Omental fat pad (tissue), 4 donors: ENCODE measurements around the gene MPZL2. TPM values are rescaled to one million over a fixed set of nuclear protein-coding genes. Genes with fewer than 3 reads are reported as not detected.
"Not testable (repeated sequence)": the region's sequence is repeated elsewhere in the genome, so short reads cannot be mapped to it uniquely, and the experiment has no call there.

Source experiments
- ATAC-seq: fragments of 150-250 bp; one replicate; pipeline ENCODE4 v1.9.1; 2016; ENCODE audit warnings: mild to moderate bottlenecking, moderate library complexity; ENCODE audit not compliant: low FRiP score
- DNase-seq: peaks from one replicate; pipeline ENCODE4 v3.0.0-alpha.2; 2019; ENCODE audit warnings: low spot score
- total RNA-seq, 4 donors: library from RNA; depleted of rRNA; stranded (reverse); fragments of >200 nt; gene quantifications; one replicate each; pipeline ENCODE4 v1.1.0, GENCODE V29; 2016
- TF ChIP-seq, protein P1 (sequence below), 3 donors: fragments of 450-650 bp; IDR thresholded peaks; one replicate each; pipeline ENCODE4 v1.5.1; 2016 to 2017; ENCODE audit warnings: antibody characterized with exemption in 3 of 3, mild to moderate bottlenecking in 3 of 3, moderate library complexity in 2 of 3

Gene MPZL2
- total RNA-seq, result 10 to 100 TPM in 3 of 4 donors, 1 to 10 TPM in 1; 6.8 to 56.6 (median 33.6) TPM

- DNase-seq (no peak), ATAC-seq (peak; percentile 48)
- TF ChIP-seq, protein P1, sequence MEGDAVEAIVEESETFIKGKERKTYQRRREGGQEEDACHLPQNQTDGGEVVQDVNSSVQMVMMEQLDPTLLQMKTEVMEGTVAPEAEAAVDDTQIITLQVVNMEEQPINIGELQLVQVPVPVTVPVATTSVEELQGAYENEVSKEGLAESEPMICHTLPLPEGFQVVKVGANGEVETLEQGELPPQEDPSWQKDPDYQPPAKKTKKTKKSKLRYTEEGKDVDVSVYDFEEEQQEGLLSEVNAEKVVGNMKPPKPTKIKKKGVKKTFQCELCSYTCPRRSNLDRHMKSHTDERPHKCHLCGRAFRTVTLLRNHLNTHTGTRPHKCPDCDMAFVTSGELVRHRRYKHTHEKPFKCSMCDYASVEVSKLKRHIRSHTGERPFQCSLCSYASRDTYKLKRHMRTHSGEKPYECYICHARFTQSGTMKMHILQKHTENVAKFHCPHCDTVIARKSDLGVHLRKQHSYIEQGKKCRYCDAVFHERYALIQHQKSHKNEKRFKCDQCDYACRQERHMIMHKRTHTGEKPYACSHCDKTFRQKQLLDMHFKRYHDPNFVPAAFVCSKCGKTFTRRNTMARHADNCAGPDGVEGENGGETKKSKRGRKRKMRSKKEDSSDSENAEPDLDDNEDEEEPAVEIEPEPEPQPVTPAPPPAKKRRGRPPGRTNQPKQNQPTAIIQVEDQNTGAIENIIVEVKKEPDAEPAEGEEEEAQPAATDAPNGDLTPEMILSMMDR (IDR thresholded peaks at IDR 0.05), result no peak
Observed at GRCh38 chr11:118263695-118264568, at the start of gene MPZL2. Gene MPZL2, minus strand, starts transcription at chr11:118264297. Its CDS starts 144 bp downstream, at chr11:118264153.

- ATAC-seq, result no peak
- TF ChIP-seq, protein P1 (IDR thresholded peaks at IDR 0.05), result no peak
- DNase-seq, result no peak
Observed at GRCh38 chr11:118313242-118313641, 49.1 kb upstream of the MPZL2 start.

DNA sequence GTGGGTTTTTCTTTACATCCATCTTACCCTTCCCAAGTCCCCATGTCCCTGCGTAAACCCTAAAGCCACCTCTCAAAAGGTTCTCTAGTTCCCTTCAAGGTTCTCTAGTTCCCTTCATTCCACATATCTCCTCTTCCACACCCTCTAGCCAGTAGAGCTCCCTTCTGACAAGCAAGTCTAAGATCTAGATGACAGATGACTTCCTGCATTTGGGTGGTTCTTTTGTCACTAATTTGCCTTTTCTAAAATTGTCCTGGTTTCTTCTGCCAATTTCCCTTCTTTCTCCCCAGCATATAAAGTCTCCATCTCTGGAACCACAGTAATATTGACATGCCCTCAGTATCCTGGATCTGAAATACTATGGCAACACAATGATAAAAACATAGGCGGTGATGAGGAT, 48.2 kb upstream of the MPZL2 start:
- no peak for ATAC-seq
- DNase-seq, result no peak
- TF ChIP-seq, protein P1 (IDR thresholded peaks at IDR 0.05), result no peak

GRCh38 chr11:118311518-118311917, 47.4 kb upstream of the MPZL2 start:
- no peak for ATAC-seq
- DNase-seq, result no peak
- TF ChIP-seq, protein P1 (IDR thresholded peaks at IDR 0.05), result no peak

DNA sequence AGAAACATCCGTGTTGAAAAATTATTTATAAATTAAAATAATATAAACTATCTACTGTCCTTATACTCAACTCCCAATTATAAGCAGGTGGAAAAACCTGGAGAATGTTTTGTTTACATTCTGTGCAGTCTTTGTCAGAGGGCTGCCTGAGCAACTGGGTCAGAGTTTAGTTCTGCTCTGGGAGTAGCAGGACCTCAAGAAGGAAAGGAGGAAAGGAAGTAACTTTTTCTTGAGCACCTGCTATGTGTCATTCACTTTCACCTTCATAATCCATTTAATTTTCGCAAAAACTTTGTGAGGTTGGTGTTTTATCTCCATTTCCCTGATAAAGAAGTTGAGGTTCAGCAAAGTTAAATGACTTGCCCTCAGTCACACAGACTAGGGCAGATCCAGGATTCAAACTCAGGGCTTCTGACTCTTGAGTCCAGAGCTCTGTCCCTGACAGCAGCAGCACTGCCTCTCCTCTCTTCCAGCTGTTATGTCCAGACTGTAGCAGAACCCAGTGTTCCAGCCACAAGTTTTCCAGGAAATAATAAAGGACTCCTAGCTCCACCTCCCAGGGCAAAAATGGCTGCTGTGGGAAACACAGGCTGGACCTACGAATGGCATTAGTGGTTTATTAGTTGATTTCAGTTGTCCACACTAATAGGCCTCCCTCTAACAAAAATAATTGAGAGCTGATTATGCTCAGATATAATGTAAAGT, 46.8 kb upstream of the MPZL2 start:
- ATAC-seq, result no peak
- TF ChIP-seq, protein P1 (IDR thresholded peaks at IDR 0.05), result no peak
- DNase-seq, result no peak

GRCh38 chr11:118310271-118310670, 46.2 kb upstream of the MPZL2 start:
- ATAC-seq (no peak), DNase-seq (no peak)
- TF ChIP-seq, protein P1 (IDR thresholded peaks at IDR 0.05), result no peak

GRCh38 chr11:118308995-118309528, 45.0 kb upstream of the MPZL2 start:
- ATAC-seq, result not testable (repeated sequence)

More at GRCh38 chr11:118308995-118309528, 45.0 kb upstream of the MPZL2 start:
- DNase-seq, result not testable (repeated sequence)
